CD4-positive, alpha-beta T cell (primary cell): Measurements from ENCODE around the gene PTDSS2. TPM values are rescaled to one million over a fixed set of nuclear protein-coding genes. Genes with fewer than 3 reads are reported as not detected.

Experiments
- ATAC-seq: fragments of 200-7000 bp; cut with Tn5 transposase; one replicate; pipeline ENCODE4 v1.10.0; 2022; ENCODE audit warnings: mild to moderate bottlenecking; ENCODE audit not compliant: poor library complexity
- CTCF ChIA-PET: fragments of 350-600 bp; sonication (Branson Sonifier 250); formaldehyde crosslinking; loops from one replicate; lab custom pipeline; 2021; ENCODE audit warnings: antibody characterized with exemption, inconsistent platforms; lab: Charles Lee
- POLR2A ChIA-PET: fragments of 350-600 bp; sonication (Branson Sonifier 250); formaldehyde crosslinking; loops from one replicate; lab custom pipeline; 2021; ENCODE audit warnings: antibody characterized with exemption, inconsistent platforms; lab: Charles Lee
- DNase-seq, 14 experiments: peaks; one replicate each; pipeline ENCODE4 v3.0.0-alpha.2; 2013 to 2020; ENCODE audit warnings: mixed read lengths in 2 of 14
- H3K27ac ChIP-seq, 2 donors: one replicate each; pipeline versions ENCODE4 v1.5.1 to v1.7.0; 2013; ENCODE audit warnings: low read length in 2 of 2, low read depth in 1 of 2, mild to moderate bottlenecking in 1 of 2
- H3K27me3 ChIP-seq, 2 experiments: 1 replicate in 1 of 2; 2 replicates in 1 of 2; pipeline versions ENCODE4 v1.6.1 to v1.7.0; 2013; ENCODE audit warnings: low read length in 2 of 2, control low read depth in 1 of 2, mild to moderate bottlenecking in 1 of 2, moderate library complexity in 1 of 2; ENCODE audit not compliant: insufficient read depth in 2 of 2, control insufficient read depth in 1 of 2
- H3K36me3 ChIP-seq: one replicate; pipeline ENCODE4 v1.6.1; 2013; ENCODE audit warnings: low read length, control low read depth; ENCODE audit not compliant: insufficient read depth
- H3K4me1 ChIP-seq: one replicate; pipeline ENCODE4 v1.6.1; 2013; ENCODE audit warnings: low read length, control low read depth; ENCODE audit not compliant: insufficient read depth
- H3K4me3 ChIP-seq: one replicate; pipeline ENCODE4 v1.5.1; 2013; ENCODE audit warnings: mild to moderate bottlenecking, low read length, moderate library complexity
- H3K9me3 ChIP-seq, 2 experiments: 1 replicate in 1 of 2; 2 replicates in 1 of 2; pipeline versions ENCODE4 v1.6.1 to v1.7.0; 2013; ENCODE audit warnings: low read length in 2 of 2, mild to moderate bottlenecking in 2 of 2, control low read depth in 1 of 2, moderate library complexity in 1 of 2; ENCODE audit not compliant: control insufficient read depth in 1 of 2, insufficient read depth in 1 of 2
- H3K27ac Mint-ChIP-seq: one replicate; pipeline ENCODE4 v1.8.0; 2020; ENCODE audit warnings: mixed read lengths
- H3K27me3 Mint-ChIP-seq: one replicate; pipeline ENCODE4 v1.8.0; 2021; ENCODE audit warnings: mixed read lengths
- H3K36me3 Mint-ChIP-seq: one replicate; pipeline ENCODE4 v1.8.0; 2021; ENCODE audit warnings: low read depth, mixed read lengths
- H3K4me1 Mint-ChIP-seq: one replicate; pipeline ENCODE4 v1.8.0; 2021; ENCODE audit warnings: low read depth, mixed read lengths
- H3K4me3 Mint-ChIP-seq: one replicate; pipeline ENCODE4 v1.8.0; 2020; ENCODE audit warnings: mild to moderate bottlenecking, mixed read lengths
- H3K9me3 Mint-ChIP-seq: one replicate; pipeline ENCODE4 v1.8.0; 2020; ENCODE audit warnings: mixed read lengths
- intact Hi-C, 2 experiments: fragments of 100-400 bp; cut with DNase I in 1 of 2; cut with micrococcal nuclease in 1 of 2; formaldehyde crosslinking; loops; one replicate each; pipeline versions ENCODE4 v1.15.1 to v1.9.0; 2023 to 2025; cut with DNase I, micrococcal nuclease
- total RNA-seq, 174 experiments: library from RNA in 2 of 174; stranded (reverse) in 2 of 174; gene quantifications; one replicate each; pipeline ENCODE4 v1.2.3 and lab custom pipeline; 2021 to 2026
- TF ChIP-seq, protein P1 (sequence below): fragments of 200-600 bp; IDR thresholded peaks from one replicate; pipeline ENCODE4 v1.8.0; 2022; ENCODE audit warnings: antibody characterized with exemption, mild to moderate bottlenecking

Gene PTDSS2
- total RNA-seq, 2 experiments from 2014 or later: 15.2 to 18.4 TPM

DNA sequence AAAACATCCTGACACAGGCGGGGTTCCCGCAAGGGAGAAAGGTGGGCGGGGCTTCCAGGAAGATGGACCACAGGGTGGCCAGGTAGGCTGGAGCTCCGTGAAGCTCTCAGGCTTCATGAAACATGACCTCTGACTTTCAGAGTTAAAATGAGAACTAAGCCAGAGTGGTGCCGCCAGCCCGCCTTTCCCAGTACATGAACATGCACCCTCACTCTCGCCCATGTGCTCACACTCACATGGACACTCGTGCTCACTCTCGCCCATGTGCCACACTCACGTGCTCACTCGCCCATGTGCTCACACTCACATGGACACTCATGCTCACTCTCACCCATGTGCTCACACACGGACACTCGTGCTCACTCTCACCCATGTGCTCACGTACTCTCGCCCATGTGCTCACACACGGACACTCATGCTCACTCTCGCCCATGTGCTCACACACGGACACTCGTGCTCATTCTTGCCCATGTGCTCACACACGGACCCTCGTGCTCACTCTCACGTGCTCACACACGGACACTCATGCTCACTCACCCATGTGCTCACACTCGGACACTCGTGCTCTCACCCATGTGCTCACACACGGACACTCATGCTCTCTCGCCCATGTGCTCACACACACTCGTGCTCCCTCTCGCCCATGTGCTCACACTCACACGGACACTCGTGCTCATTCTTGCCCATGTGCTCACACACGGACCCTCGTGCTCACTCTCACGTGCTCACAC, 46.9 kb downstream of the PTDSS2 start:
- peaks cover 72% of the 10 kb centered on the region for H3K36me3 ChIP-seq
- DNase-seq (no peak), ATAC-seq (no peak)
- TF ChIP-seq, protein P1, sequence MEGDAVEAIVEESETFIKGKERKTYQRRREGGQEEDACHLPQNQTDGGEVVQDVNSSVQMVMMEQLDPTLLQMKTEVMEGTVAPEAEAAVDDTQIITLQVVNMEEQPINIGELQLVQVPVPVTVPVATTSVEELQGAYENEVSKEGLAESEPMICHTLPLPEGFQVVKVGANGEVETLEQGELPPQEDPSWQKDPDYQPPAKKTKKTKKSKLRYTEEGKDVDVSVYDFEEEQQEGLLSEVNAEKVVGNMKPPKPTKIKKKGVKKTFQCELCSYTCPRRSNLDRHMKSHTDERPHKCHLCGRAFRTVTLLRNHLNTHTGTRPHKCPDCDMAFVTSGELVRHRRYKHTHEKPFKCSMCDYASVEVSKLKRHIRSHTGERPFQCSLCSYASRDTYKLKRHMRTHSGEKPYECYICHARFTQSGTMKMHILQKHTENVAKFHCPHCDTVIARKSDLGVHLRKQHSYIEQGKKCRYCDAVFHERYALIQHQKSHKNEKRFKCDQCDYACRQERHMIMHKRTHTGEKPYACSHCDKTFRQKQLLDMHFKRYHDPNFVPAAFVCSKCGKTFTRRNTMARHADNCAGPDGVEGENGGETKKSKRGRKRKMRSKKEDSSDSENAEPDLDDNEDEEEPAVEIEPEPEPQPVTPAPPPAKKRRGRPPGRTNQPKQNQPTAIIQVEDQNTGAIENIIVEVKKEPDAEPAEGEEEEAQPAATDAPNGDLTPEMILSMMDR: no peak
- H3K27ac ChIP-seq: no peak overlapping the region
- Mint-ChIP-seq H3K27me3 (no peaks in the 10 kb centered on the region), H3K9me3 (no peaks in the 10 kb centered on the region), H3K4me3 (no peak overlapping the region), H3K4me1 (no peaks in the 10 kb centered on the region), H3K36me3 (peaks cover 63% of the 10 kb centered on the region), H3K27ac (peak overlapping the region; percentile 20)
- H3K27me3 ChIP-seq: no peaks in the 10 kb centered on the region
- ChIA-PET CTCF (no interaction called here), POLR2A (interaction anchor here (1.0 kb wide), 1 partner anchor 10 kb away, joined by 4 read pairs; the partner anchor contains the start of gene RNH1)
- intact Hi-C loops: no loop called here
- no peaks in the 10 kb centered on the region for H3K9me3 ChIP-seq
- H3K4me3 ChIP-seq: no peak overlapping the region
- H3K4me1 ChIP-seq: no peaks in the 10 kb centered on the region

DNA sequence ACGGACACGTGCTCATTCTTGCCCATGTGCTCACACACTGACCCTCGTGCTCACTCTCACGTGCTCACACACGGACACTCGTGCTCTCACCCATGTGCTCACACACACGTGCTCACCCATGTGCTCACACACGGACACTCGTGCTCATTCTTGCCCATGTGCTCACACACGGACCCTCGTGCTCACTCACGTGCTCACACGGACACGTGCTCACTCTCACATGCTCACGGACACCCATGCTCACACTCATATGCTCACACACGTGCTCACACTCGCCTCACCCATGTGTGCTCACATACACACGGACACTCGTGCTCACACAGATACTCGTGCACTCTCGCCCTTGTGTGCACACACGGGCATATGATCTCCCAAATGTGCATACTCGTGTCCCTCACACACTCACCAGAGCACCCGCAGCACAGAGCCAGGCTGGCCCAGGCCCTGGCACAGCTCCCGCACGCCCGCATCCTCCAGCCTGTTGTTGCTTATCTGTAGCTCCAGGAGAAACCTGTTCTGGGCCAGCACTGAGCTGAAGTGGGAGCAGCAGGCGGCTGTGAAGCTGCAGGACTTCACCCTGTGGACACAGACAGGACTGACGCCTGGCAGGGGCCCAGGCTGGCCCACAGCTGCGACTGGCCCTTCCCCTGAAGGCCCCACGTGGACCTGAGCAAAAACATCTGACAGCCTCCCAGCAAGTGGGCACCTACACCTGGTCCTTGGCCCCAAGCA, 47.7 kb downstream of the PTDSS2 start:
- ATAC-seq (no peak), DNase-seq (no peak)
- Mint-ChIP-seq H3K36me3 (peaks cover 56% of the 10 kb centered on the region), H3K27ac (peak overlapping the region; percentile 20), H3K27me3 (no peaks in the 10 kb centered on the region), H3K4me3 (no peak overlapping the region), H3K4me1 (no peaks in the 10 kb centered on the region), H3K9me3 (no peaks in the 10 kb centered on the region)
- H3K27ac ChIP-seq: no peak overlapping the region
- no peaks in the 10 kb centered on the region for H3K27me3 ChIP-seq
- ChIA-PET POLR2A (no interaction called here), CTCF (no interaction called here)
- peaks cover 73% of the 10 kb centered on the region for H3K36me3 ChIP-seq
- peaks cover 7% of the 10 kb centered on the region for H3K4me1 ChIP-seq
- H3K9me3 ChIP-seq: no peaks in the 10 kb centered on the region
- TF ChIP-seq, protein P1: no peak
- intact Hi-C loops: no loop called here
- no peak overlapping the region for H3K4me3 ChIP-seq

DNA sequence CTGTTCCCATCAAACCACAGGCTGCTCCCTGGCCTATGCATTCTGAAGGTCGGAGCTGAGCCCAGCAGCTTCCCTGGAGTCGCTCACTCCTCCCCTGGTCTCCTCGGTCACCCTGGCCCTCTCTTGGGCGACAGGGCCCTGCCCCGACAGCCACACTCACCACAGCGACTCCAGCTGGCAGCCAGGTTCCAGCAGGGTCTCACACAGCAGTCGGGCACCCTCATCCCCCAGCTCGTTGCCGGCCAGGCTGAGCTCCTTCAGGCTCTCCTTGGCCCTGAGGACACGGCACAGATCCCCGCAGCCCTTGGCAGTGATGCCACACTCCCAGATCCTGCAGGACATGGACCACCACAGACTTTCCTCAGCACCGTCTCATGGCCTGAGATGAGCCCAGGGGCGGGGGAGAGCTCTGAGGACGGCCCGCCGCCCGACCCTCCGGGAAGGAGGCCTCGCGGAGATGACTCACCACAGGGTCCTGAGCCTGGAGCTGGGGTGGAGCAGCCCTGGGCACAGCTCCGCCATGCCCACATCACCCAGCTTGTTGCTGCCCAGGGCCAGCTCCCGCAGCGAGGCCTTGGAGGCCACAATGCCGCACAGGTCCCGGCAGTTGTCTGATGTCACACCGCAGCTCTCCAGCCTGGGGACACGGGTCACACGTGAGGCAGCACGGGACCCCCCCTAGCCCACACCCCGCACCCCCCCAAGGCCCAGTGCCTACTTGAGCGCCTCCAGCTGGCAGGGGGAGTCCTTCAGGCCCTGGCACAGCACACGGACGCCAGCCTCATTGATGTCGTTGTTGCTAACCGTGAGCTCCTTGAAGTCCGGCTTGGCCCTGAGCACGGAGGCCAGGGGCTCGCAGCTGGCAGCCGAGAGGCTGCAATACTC, 48.5 kb downstream of the PTDSS2 start:
- no peaks in the 10 kb centered on the region for H3K4me1 Mint-ChIP-seq
- H3K4me3 Mint-ChIP-seq: no peak overlapping the region
- no peaks in the 10 kb centered on the region for H3K27me3 ChIP-seq
- intact Hi-C loops: no loop called here
- ChIA-PET CTCF (no interaction called here), POLR2A (interaction anchor here (1.5 kb wide), 1 partner anchor 49 kb away, joined by 3 read pairs; no protein-coding TSS in a partner anchor)
- no peak for ATAC-seq
- H3K27ac ChIP-seq: peak overlapping the region in 1 of 2 donors; percentile 13
- no peaks in the 10 kb centered on the region for H3K9me3 Mint-ChIP-seq
- no peak for DNase-seq
- peaks cover 14% of the 10 kb centered on the region for H3K4me1 ChIP-seq
- H3K27ac Mint-ChIP-seq: no peak overlapping the region
- H3K36me3 ChIP-seq: peaks cover 73% of the 10 kb centered on the region
- H3K4me3 ChIP-seq: no peak overlapping the region
- H3K9me3 ChIP-seq: no peaks in the 10 kb centered on the region
- H3K27me3 Mint-ChIP-seq: no peaks in the 10 kb centered on the region
- H3K36me3 Mint-ChIP-seq: peaks cover 47% of the 10 kb centered on the region
- TF ChIP-seq, protein P1: no peak
